ENCODE measurements around the gene TRIM26.

- TF ChIP-seq, protein P1, sequence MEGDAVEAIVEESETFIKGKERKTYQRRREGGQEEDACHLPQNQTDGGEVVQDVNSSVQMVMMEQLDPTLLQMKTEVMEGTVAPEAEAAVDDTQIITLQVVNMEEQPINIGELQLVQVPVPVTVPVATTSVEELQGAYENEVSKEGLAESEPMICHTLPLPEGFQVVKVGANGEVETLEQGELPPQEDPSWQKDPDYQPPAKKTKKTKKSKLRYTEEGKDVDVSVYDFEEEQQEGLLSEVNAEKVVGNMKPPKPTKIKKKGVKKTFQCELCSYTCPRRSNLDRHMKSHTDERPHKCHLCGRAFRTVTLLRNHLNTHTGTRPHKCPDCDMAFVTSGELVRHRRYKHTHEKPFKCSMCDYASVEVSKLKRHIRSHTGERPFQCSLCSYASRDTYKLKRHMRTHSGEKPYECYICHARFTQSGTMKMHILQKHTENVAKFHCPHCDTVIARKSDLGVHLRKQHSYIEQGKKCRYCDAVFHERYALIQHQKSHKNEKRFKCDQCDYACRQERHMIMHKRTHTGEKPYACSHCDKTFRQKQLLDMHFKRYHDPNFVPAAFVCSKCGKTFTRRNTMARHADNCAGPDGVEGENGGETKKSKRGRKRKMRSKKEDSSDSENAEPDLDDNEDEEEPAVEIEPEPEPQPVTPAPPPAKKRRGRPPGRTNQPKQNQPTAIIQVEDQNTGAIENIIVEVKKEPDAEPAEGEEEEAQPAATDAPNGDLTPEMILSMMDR (IDR thresholded peaks at IDR 0.05), result no peak
- TF ChIP-seq POLR2AphosphoS5 (IDR thresholded peaks at IDR 0.05), result no peak
These were observed 69.4 kb downstream of the TRIM26 start for GRCh38 chr6:30143780-30144179.
